ENCODE results near the gene TRIM26.
"Not testable (repeated sequence)": the region's sequence is repeated elsewhere in the genome, so short reads cannot be mapped to it uniquely, and the experiment has no call there.

TRIM26 gene

GRCh38 chr6:30169658-30170614 lies 43.3 kb downstream of the TRIM26 start:
- DNase-seq: peak; percentile 5 to 29

- DNase-seq: no peak
Measured at GRCh38 chr6:30168741-30169140, 44.5 kb downstream of the TRIM26 start.

GRCh38 chr6:30167101-30167500 lies 46.1 kb downstream of the TRIM26 start:
- DNase-seq: no peak

- not testable (repeated sequence) for DNase-seq
Measured at GRCh38 chr6:30165238-30165637, 48.0 kb downstream of the TRIM26 start.

- DNase-seq: no peak
Measured at GRCh38 chr6:30164714-30165113, 48.5 kb downstream of the TRIM26 start.

GRCh38 chr6:30163918-30164654 lies 49.1 kb downstream of the TRIM26 start:
- no peak for DNase-seq

GRCh38 chr6:30163090-30163917 lies 49.9 kb downstream of the TRIM26 start, which contains the start of gene TRIM15:
TSS of gene TRIM15 (plus strand) at chr6:30163546. CDS start at chr6:30163685, 139 bp downstream.
- no peak for DNase-seq

GRCh38 chr6:30162265-30163089 lies 50.7 kb downstream of the TRIM26 start:
- DNase-seq: no peak

GRCh38 chr6:30160785-30161531 lies 52.2 kb downstream of the TRIM26 start, which contains the start of gene TRIM10:
TSS of gene TRIM10 (minus strand) at chr6:30161211. CDS start at chr6:30160858, 353 bp downstream.
- no peak for DNase-seq

- DNase-seq: no peak
Measured at GRCh38 chr6:30160008-30160784, 53.0 kb downstream of the TRIM26 start.

GRCh38 chr6:30158475-30159040 lies 54.6 kb downstream of the TRIM26 start:
- no peak for DNase-seq

GRCh38 chr6:30157999-30158398 lies 55.2 kb downstream of the TRIM26 start:
- no peak for DNase-seq

GRCh38 chr6:30157581-30157980 lies 55.6 kb downstream of the TRIM26 start:
- DNase-seq: no peak

GRCh38 chr6:30156774-30157173 lies 56.4 kb downstream of the TRIM26 start:
- no peak for DNase-seq

- peak in 1 of 2 experiments; percentile 25 for DNase-seq
Measured at GRCh38 chr6:30156262-30156599, 57.0 kb downstream of the TRIM26 start.

- DNase-seq: no peak
Measured at GRCh38 chr6:30155520-30156261, 57.5 kb downstream of the TRIM26 start.

- DNase-seq: no peak
Measured at GRCh38 chr6:30154709-30155519, 58.3 kb downstream of the TRIM26 start.

GRCh38 chr6:30154061-30154460 lies 59.1 kb downstream of the TRIM26 start:
- DNase-seq: no peak
